Activated CD8-positive, alpha-beta memory T cell treated with anti-CD3 and anti-CD28 coated beads for 36 hours (primary cell): Measurements from ENCODE around the gene CCND1. TPM values are rescaled to one million over a fixed set of nuclear protein-coding genes. Genes with fewer than 3 reads are reported as not detected.

Experiments
- CTCF ChIA-PET: fragments of 350-600 bp; sonication (Branson Sonifier 250); formaldehyde crosslinking; loops from one replicate; lab custom pipeline; 2021; ENCODE audit warnings: antibody characterized with exemption; lab: Charles Lee
- POLR2A ChIA-PET: fragments of 350-600 bp; sonication (Branson Sonifier 250); formaldehyde crosslinking; loops from one replicate; lab custom pipeline; 2021; ENCODE audit warnings: antibody characterized with exemption; lab: Charles Lee
- total RNA-seq, 2 experiments: library from RNA; stranded (reverse); gene quantifications; one replicate each; pipeline ENCODE4 v1.2.3, GENCODE V29; 2021

The CCND1 gene
- 1 to 10 TPM; 1.7 to 2.8 TPM for total RNA-seq

- CTCF ChIA-PET: interaction anchor here (6.3 kb wide), 1 partner anchor 541 kb away, joined by 45 read pairs; no protein-coding TSS in a partner anchor
Measured at GRCh38 chr11:69640995-69641581, at the start of gene CCND1. Gene CCND1 (plus strand): TSS chr11:69641156. CDS start chr11:69641314, 158 bp downstream.

DNA sequence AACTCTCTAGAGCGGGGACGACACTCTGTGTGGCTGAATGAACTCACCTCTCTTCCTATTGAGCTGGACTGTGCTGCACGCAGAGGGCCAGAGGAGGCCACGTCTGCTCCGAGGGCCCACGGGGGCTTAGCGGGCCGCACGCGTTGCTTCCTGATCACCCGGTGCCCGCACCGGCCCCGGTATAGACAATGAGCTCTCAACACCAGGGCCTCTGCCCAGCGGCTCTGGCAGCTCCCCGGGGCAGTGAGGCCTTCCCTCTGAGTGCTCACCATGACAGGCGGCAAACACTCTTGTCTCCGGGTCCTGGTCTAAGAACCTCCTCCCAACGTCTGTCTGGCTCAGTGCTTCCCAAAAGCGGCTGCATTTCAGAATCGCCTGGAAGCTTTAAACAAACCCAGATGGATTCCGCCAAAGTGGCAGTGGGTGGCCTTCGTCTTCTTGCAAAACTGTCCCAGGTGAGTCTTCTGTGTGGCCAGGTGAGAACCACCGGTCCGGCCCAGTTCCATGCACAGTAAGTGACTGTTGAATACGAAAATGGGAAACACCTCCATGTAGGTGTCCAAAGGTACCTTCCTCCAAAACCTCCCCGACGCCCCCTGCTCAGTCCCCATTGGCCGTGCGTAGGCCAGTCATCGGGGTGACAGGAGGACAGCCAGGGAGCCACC lies 47.8 kb upstream of the CCND1 start:
- ChIA-PET CTCF (interaction anchor here (0.6 kb wide), 1 partner anchor 284 kb away, joined by 3 read pairs; no protein-coding TSS in a partner anchor), POLR2A (no interaction called here)

More at GRCh38 chr11:69640995-69641581, at the start of gene CCND1:
- POLR2A ChIA-PET: no interaction called here

DNA sequence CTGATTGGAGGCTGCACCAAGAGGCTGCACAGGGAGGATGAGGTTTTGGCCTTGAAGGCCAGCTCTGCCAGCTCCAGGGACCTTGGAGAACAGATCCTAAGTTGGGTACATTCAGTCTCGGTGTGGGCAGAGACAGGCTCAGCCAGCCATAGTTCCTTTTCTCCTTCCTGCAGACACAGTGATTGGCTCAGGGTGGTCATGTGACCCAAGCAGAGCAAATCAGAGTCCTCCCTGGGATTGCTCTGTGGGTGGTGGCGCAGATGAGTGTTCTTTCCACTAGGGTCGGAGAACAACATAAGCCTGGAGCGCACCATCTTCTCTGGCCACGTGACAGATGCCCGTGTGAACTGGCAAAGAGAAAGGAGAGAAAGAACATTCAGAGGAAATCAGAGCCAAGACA lies 47.1 kb upstream of the CCND1 start:
- POLR2A ChIA-PET: no interaction called here
- CTCF ChIA-PET: no interaction called here

DNA sequence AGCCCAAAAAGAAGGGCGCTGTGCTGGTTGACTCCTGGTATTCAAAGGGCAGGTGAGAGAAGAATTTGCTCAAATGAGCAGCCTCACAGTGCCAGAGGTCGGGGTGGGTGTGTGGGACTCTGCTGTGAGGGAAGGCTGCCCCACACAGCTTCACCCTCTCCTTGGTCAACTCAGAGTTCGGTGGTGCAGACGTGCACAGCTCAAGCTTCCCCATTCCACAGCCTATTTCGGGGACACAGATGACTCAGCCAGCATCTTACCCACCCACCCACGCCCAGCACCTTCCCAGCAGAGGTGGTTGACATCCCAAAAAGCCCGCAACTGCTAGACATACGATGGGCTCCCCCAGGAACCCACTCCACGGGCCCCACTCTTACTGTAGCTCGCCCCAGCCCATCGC lies 46.5 kb upstream of the CCND1 start:
- ChIA-PET CTCF (no interaction called here), POLR2A (no interaction called here)

DNA sequence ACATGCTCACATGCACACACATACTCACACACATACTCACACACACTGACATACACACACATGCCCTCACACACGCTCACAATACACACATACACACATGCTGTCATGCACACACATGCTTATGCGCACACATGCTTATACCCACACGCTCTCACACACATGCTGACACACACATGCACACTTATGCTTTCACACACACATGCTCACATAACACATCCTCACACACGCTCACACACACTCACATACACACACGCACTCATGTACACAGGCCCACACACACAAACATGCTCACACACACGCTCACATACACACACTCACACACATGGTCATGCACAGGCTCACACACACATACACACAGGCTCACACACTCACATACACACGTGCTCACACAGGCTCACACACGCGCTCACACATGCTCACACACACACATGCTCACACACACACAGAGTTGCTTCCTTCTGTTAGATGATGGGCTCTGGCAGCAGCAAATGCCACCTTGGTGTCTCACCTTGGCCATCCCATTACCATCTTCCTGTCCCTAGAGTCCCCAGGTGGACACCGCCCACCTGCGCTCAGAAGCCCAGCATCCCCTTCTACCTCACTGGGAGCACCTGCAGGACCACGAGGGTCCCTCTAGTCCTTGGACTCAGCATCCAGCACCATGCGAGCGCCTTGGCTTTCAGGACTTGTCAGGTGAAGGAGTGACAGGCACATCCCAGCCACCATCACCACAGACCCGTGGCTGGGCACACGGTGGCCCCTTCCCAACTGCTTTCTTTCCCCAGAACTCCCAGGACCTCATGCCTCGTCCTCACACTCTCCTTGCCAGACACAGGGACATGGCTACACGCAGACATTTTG lies 44.9 kb upstream of the CCND1 start:
- POLR2A ChIA-PET: no interaction called here
- CTCF ChIA-PET: no interaction called here

DNA sequence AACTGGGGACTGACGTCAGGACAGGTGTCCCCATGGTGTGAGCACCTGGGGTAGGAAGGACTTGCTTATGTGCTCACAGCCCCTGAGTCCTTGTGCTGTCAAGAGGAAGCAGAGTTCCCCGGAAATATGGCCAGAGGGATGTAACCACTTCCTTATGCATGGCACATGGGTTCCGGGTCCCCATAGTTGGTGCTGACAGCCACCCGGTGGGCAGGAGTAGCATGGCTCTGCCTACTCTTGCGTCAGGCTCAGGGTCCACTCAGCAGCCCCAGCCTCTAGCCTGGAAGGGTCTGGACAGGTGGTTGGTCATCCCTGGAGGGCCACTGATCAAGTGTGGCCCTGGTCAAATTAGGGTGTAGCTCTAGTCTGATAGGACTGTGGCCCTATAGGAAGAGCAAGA lies 42.8 kb upstream of the CCND1 start:
- ChIA-PET CTCF (interaction anchor here (1.5 kb wide), 1 partner anchor 497 kb away, joined by 3 read pairs; no protein-coding TSS in a partner anchor), POLR2A (no interaction called here)

- CTCF ChIA-PET: no interaction called here
- POLR2A ChIA-PET: no interaction called here
Measured at GRCh38 chr11:69599502-69599901, 41.5 kb upstream of the CCND1 start.

- ChIA-PET POLR2A (no interaction called here), CTCF (no interaction called here)
Measured at GRCh38 chr11:69600001-69600400, 41.0 kb upstream of the CCND1 start.

- ChIA-PET CTCF (no interaction called here), POLR2A (no interaction called here)
Measured at GRCh38 chr11:69601011-69601975, 39.7 kb upstream of the CCND1 start.

GRCh38 chr11:69603111-69603836 lies 37.7 kb upstream of the CCND1 start:
- POLR2A ChIA-PET: no interaction called here
- CTCF ChIA-PET: no interaction called here

- ChIA-PET POLR2A (no interaction called here), CTCF (no interaction called here)
Measured at GRCh38 chr11:69604055-69604454, 36.9 kb upstream of the CCND1 start.

- POLR2A ChIA-PET: no interaction called here
- CTCF ChIA-PET: no interaction called here
Measured at GRCh38 chr11:69605737-69606526, 35.0 kb upstream of the CCND1 start.

- POLR2A ChIA-PET: no interaction called here
- CTCF ChIA-PET: no interaction called here
Measured at GRCh38 chr11:69609351-69609750, 31.6 kb upstream of the CCND1 start.

- POLR2A ChIA-PET: no interaction called here
- CTCF ChIA-PET: no interaction called here
Measured at GRCh38 chr11:69611548-69612526, 29.1 kb upstream of the CCND1 start.

DNA sequence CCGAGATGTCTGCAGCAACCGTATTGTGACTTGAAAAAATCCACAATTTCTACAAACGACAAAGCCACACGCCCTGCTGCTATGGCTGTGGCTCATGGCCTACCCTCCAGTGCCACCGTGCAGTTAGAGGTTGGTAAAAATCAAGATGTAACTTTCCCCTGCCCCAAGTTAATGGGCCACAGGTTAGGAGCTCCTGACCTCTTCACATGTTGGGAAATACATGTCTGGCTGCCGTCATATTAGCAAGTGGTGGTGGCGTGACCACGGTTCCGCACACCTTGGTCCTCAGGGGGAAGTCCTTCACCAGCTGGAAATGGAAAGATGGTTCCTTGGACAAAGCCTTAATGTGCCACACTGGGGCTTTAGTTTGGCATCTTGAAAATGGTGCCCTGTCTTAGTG lies 27.4 kb upstream of the CCND1 start:
- POLR2A ChIA-PET: no interaction called here
- CTCF ChIA-PET: no interaction called here

- POLR2A ChIA-PET: no interaction called here
- CTCF ChIA-PET: no interaction called here
Measured at GRCh38 chr11:69614085-69614484, 26.9 kb upstream of the CCND1 start.
